GM20000 (cell line): ENCODE data around the gene MIR17HG.
"Not testable (repeated sequence)": the region's sequence is repeated elsewhere in the genome, so short reads cannot be mapped to it uniquely, and the experiment has no call there.

ENCODE experiments used
- DNase-seq: peaks from one replicate; pipeline ENCODE4 v3.0.0; 2012; ENCODE audit warnings: low spot score
- CTCF ChIP-seq: IDR thresholded peaks from 2 replicates; pipeline ENCODE4 v1.5.1; 2012; ENCODE audit warnings: mild to moderate bottlenecking, control low read depth; ENCODE audit errors: extremely low read depth, missing control alignments

The MIR17HG gene

GRCh38 chr13:91346850-91347201 lies 661 bp upstream of the MIR17HG start:
- DNase-seq = peak; percentile 47
- no peak for TF ChIP-seq CTCF

GRCh38 chr13:91347996-91348905 lies 764 bp downstream of the MIR17HG start:
- peak; percentile 87 for DNase-seq
- TF ChIP-seq CTCF = no peak

- TF ChIP-seq CTCF = peak; percentile 96
These were observed 1.5 kb downstream of the MIR17HG start for GRCh38 chr13:91348906-91349435.

DNA sequence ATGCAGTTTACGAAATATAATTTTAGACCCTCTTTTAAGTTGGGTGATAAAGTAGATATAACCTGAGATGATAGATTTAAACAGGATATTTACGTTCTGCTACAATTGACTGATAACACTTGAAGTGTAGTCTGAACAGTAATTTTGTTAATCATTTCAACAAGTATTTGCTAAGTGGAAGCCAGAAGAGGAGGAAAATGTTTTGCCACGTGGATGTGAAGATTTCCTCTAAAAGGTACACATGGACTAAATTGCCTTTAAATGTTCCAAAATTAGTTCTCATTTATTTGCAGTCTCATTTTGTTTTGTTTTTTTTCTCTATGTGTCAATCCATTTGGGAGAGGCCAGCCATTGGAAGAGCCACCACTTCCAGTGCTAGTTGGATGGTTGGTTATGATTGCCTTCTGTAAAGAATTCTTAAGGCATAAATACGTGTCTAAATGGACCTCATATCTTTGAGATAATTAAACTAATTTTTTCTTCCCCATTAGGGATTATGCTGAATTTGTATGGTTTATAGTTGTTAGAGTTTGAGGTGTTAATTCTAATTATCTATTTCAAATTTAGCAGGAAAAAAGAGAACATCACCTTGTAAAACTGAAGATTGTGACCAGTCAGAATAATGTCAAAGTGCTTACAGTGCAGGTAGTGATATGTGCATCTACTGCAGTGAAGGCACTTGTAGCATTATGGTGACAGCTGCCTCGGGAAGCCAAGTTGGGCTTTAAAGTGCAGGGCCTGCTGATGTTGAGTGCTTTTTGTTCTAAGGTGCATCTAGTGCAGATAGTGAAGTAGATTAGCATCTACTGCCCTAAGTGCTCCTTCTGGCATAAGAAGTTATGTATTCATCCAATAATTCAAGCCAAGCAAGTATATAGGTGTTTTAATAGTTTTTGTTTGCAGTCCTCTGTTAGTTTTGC lies 2.8 kb downstream of the MIR17HG start:
- no peak for TF ChIP-seq CTCF
- no peak for DNase-seq

More at GRCh38 chr13:91348906-91349435, 1.5 kb downstream of the MIR17HG start:
- peak; percentile 88 for DNase-seq

- DNase-seq = no peak
- no peak for TF ChIP-seq CTCF
These were observed 3.6 kb downstream of the MIR17HG start for GRCh38 chr13:91351123-91351522.

- DNase-seq = no peak
- TF ChIP-seq CTCF = no peak
These were observed 4.5 kb downstream of the MIR17HG start for GRCh38 chr13:91351980-91352379.

DNA sequence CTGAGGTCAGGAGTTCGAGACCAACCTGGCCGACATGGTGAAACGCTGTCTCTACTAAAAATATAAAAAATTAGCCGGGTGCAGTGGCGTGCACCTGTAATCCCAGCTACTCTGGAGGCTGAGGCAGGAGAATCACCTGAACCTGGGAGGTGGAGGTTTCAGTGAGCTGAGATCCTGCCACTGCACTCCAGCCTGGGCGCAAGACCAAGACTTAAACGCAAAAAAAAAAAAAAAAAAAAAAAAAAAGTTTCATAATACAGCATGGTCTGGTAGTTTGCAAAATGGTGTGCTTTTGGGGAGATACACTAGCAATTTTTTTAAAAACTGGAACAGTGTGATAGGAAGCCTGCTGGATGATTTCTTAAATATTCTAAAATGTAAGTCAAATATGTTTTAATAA lies 5.4 kb downstream of the MIR17HG start:
- not testable (repeated sequence) for DNase-seq
